ENCODE data around the gene CST7.
"Not testable (repeated sequence)": the region's sequence is repeated elsewhere in the genome, so short reads cannot be mapped to it uniquely, and the experiment has no call there.

CST7 gene

GRCh38 chr20:24987244-24987643 lies 38.2 kb downstream of the CST7 start:
- no peak for DNase-seq

- DNase-seq, result no peak
These were observed 39.1 kb downstream of the CST7 start for GRCh38 chr20:24987873-24988835.

- DNase-seq, result no peak
These were observed 40.1 kb downstream of the CST7 start for GRCh38 chr20:24989162-24989561.

GRCh38 chr20:24990810-24991252 lies 41.8 kb downstream of the CST7 start:
- no peak for DNase-seq

- no peak for DNase-seq
These were observed 42.9 kb downstream of the CST7 start for GRCh38 chr20:24991897-24992486.

- DNase-seq, result peak; percentile 88
These were observed 43.6 kb downstream of the CST7 start, which contains the start of gene APMAP for GRCh38 chr20:24992487-24993205. Gene APMAP, minus strand, starts transcription at chr20:24992751. Its CDS starts 63 bp downstream, at chr20:24992688.

GRCh38 chr20:24993337-24994185 lies 44.5 kb downstream of the CST7 start:
- DNase-seq, result peak; percentile 80

- DNase-seq, result no peak
These were observed 45.1 kb downstream of the CST7 start for GRCh38 chr20:24994186-24994465.

- peak; percentile 68 for DNase-seq
These were observed 45.6 kb downstream of the CST7 start for GRCh38 chr20:24994470-24995368.

GRCh38 chr20:24995741-24996448 lies 46.8 kb downstream of the CST7 start:
- no peak for DNase-seq

GRCh38 chr20:24996449-24997377 lies 47.6 kb downstream of the CST7 start:
- DNase-seq, result no peak

GRCh38 chr20:24998121-24998520 lies 49.1 kb downstream of the CST7 start:
- no peak for DNase-seq

- no peak for DNase-seq
These were observed 49.8 kb downstream of the CST7 start for GRCh38 chr20:24998631-24999445.

GRCh38 chr20:24999568-24999967 lies 50.5 kb downstream of the CST7 start:
- no peak for DNase-seq

- peak; percentile 64 for DNase-seq
These were observed 51.3 kb downstream of the CST7 start for GRCh38 chr20:25000268-25000801.

- DNase-seq, result not testable (repeated sequence)
These were observed 52.3 kb downstream of the CST7 start for GRCh38 chr20:25001323-25001722.

GRCh38 chr20:25003002-25003401 lies 53.9 kb downstream of the CST7 start:
- no peak for DNase-seq

- DNase-seq, result peak; percentile 60
These were observed 56.2 kb downstream of the CST7 start for GRCh38 chr20:25005220-25005619.
